HG03460 (cell line): ENCODE results near the gene TMEM185B.
A peak's percentile ranks its signal among the peaks of the same experiment; 100 is the strongest.
"Not testable (repeated sequence)": the region's sequence is repeated elsewhere in the genome, so short reads cannot be mapped to it uniquely, and the experiment has no call there.

Experiments used
- ATAC-seq: cut with Tn5 transposase; IDR thresholded peaks from one replicate; pipeline ENCODE4 v1.9.1; 2021; ENCODE audit not compliant: unreplicated experiment

Gene TMEM185B

GRCh38 chr2:120223034-120223912 is at the start of gene TMEM185B:
TMEM185B (minus strand) TSS chr2:120223400; CDS start chr2:120222976, 424 bp downstream.
- ATAC-seq: peak; percentile 88

- ATAC-seq: no peak
Observed at GRCh38 chr2:120271711-120272379, 48.6 kb upstream of the TMEM185B start.

- ATAC-seq: no peak
Observed at GRCh38 chr2:120269816-120270215, 46.6 kb upstream of the TMEM185B start.

GRCh38 chr2:120269076-120269744 is 46.0 kb upstream of the TMEM185B start:
- no peak for ATAC-seq

DNA sequence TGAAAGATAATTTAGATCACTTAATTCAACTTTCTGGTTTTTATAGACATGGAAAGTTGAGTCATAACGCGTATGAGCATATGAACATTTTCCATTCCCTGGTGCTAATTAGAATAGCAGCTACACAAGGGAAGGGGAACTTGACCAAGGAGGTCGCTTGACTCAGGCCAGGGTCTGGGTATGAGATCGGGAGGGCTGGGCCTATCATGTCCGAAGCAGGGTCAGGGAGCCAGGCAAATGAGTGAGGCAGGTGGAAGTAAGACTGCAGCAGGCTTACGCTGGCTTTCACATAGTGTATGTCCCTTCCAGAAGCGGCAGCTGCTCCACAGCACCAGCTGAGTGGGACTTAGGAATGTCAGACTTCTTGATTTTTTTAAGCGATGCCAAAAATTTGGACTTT is 44.1 kb upstream of the TMEM185B start:
- ATAC-seq: no peak

GRCh38 chr2:120265006-120265405 is 41.8 kb upstream of the TMEM185B start:
- no peak for ATAC-seq

GRCh38 chr2:120262761-120263428 is 39.7 kb upstream of the TMEM185B start:
- no peak for ATAC-seq

GRCh38 chr2:120262150-120262549 is 39.0 kb upstream of the TMEM185B start:
- no peak for ATAC-seq

- peak; percentile 84 for ATAC-seq
Observed at GRCh38 chr2:120261387-120262006, 38.3 kb upstream of the TMEM185B start.

- no peak for ATAC-seq
Observed at GRCh38 chr2:120260736-120261135, 37.5 kb upstream of the TMEM185B start.

DNA sequence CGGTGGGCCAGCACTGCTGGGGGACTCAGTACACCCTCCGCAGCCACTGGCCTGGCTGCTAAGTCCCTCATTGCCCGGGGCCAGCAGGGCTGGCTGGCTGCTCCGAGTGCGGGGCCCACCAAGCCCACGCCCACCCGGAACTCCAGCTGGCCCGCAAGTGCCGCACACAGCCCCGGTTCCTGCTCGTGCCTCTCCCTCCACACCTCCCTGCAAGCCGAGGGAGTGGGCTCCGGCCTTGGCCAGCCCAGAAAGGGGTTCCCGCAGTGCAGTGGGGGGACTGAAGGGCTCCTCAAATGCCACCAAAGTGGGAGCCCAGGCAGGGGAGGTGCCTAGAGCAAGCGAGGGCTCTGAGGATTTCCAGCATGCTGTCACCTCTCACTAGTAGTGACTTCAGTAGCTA is 36.7 kb upstream of the TMEM185B start:
- not testable (repeated sequence) for ATAC-seq

GRCh38 chr2:120258196-120258595 is 35.0 kb upstream of the TMEM185B start:
- ATAC-seq: no peak

DNA sequence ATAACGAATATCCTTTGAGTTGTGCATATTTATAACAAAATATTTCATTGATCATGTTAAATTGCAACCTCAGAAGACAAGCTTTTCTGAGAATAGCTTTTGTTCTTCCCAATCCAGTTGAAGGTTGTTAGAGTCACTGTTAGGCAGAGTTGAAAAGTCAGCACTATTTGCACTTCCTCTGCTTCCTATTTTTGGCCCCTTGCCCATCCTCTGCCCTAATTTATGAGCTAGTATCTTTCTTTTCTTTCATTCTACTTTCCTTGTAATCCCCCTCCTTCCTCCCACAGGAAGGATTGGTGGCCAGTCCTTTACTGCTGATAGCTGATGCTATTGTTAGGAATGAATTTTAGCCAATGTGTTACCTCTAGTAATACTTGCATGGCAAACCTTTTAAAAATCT is 34.3 kb upstream of the TMEM185B start:
- ATAC-seq: no peak

- no peak for ATAC-seq
Observed at GRCh38 chr2:120256651-120257000, 33.4 kb upstream of the TMEM185B start.

- no peak for ATAC-seq
Observed at GRCh38 chr2:120255986-120256650, 32.9 kb upstream of the TMEM185B start.

GRCh38 chr2:120255071-120255470 is 31.9 kb upstream of the TMEM185B start:
- ATAC-seq: no peak

DNA sequence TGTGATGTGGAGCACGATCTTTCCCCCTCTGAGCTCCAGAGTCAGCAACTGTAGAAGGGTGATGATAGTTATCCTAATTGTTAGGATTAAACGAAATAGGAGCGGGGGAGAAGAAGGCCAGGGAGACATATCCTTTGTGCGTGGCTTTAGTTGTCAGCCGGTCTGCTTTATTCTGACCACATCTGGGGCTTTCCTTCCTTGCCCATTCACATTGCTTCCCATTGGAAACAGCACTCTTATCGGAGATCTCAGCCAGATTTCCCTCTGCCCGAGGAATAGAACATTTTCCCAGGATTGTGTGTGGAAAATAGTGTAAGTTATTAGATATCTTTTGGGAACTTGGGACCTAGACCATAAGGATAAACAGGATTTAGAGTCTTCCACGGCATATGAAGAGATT is 31.0 kb upstream of the TMEM185B start:
- ATAC-seq: no peak

GRCh38 chr2:120253021-120253882 is 30.1 kb upstream of the TMEM185B start:
- peak; percentile 32 for ATAC-seq
